GM18520 (cell line): ENCODE data around the gene TECTB.
"Not testable (repeated sequence)": the region's sequence is repeated elsewhere in the genome, so short reads cannot be mapped to it uniquely, and the experiment has no call there.

ENCODE experiments used
- ATAC-seq: cut with Tn5 transposase; IDR thresholded peaks from one replicate; pipeline ENCODE4 v1.9.1; 2021; ENCODE audit not compliant: unreplicated experiment

Gene TECTB

DNA sequence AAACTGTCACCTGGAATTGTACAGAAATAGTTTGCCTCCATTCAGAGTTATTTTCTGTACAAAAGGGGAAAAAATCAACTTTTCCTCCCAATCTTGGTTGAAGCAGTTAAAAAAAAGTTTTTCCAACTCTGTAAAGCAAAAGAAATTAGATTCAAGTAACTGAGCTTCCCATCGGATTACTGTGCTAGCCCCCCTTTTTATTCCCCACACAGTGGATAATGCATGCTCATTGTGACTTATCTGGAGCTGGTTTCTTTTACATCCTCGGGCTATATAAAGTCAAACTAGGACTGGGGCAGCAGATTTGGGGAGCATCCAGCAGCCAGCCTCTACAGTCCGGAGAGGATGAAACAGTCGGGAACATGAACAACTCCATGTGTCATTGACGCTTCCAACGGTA, at the start of gene TECTB:
TECTB (plus strand) TSS at position 301 of the 400 bp plus-strand sequence. CDS start 335 bp downstream, outside the sequence.
- no peak for ATAC-seq

DNA sequence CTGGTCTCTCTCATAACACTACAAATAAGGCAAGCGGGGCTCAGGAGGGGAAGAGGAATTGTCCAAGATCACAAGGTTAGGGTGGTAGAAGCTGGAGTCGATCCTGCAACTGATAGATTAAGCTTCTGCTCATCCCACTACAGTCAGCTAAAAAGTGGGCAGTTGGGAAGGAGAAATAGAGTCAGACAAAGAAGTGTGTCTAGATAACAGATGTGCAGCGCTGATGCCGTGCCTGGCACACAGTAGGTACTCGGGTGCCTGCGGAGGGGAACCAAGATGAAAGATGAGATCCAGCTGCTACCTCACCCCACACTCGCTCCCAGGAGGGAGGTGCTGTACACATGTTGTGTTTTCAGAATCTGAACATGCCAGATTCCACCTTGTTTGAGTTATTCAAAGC, 48.1 kb upstream of the TECTB start:
- no peak for ATAC-seq

DNA sequence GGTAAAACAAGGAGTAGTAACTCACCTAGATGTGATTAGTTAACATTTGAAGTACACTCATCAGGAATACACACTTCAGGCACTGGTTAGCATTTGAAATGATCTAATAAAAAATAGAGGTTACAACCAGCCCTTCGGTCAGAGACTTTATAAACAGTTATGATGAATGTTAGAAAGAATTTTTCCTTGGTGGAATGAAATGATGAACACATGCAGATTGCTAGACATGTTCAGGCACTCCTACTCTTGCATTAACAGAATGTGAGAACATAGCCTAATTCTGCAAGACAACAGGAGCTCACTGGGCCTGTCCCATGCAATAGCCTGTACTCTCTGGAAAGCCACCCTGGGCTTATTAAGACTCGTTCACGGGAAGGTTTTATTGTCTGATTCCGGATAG, 47.3 kb upstream of the TECTB start:
- ATAC-seq: no peak

DNA sequence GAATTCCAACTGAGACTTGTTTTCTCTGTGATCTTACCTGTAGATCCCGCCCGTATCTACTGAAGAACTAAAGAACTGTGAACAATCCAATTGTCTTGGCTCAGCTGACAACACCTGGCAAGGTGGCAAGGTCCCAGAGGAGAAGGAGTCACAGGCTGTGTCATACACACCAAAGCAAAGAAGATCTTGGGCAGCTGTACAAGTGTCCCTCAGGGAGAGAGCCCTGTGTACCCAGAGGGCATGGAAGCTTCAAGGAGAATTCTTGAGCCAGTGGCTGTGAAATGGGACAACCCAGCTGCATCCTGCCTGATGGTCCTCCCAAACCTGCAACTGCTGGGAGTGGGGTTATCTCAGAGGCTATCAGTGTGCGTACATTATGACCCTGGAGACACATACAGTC, 46.7 kb upstream of the TECTB start:
- ATAC-seq: no peak

DNA sequence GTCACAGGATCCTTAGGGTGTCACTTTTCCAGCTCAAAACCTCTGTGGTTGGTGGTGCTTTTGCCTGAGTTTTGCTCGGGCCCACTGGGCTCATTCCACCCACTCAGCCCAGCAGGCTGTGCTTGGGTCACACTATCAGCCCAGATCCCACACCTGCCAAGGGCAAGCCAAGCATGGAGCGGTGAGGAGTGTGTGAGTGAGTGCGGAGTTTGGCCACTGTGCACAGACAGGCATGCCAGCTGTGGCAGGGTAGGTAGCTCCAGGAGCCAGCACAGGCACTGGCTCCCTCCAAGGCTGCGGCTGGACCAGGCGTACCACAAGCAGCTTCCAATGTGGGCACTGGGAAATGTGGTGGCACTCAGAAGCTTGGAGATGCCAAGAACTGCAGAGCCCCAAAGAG, 43.9 kb upstream of the TECTB start:
- ATAC-seq: no peak

DNA sequence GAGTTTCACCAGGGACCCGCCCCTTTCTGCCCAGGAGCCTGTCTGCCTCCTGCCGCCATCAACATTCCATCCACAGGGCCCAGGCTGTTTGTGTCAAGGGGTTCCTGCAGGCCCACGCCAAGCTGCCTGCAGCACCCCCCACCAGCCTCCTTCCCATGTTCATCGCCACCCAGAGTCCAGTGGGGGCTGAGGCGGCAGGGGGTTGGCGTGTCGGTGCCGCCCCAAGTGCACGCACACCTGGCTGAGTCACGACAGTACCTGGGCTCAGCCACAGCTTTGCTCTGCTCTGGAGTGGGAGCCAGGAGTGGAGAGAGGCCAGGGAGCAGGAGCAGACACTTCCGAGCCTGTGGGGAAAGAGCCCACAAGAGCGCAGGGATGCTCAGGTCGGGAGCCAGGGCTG, 42.8 kb upstream of the TECTB start:
- ATAC-seq: no peak

DNA sequence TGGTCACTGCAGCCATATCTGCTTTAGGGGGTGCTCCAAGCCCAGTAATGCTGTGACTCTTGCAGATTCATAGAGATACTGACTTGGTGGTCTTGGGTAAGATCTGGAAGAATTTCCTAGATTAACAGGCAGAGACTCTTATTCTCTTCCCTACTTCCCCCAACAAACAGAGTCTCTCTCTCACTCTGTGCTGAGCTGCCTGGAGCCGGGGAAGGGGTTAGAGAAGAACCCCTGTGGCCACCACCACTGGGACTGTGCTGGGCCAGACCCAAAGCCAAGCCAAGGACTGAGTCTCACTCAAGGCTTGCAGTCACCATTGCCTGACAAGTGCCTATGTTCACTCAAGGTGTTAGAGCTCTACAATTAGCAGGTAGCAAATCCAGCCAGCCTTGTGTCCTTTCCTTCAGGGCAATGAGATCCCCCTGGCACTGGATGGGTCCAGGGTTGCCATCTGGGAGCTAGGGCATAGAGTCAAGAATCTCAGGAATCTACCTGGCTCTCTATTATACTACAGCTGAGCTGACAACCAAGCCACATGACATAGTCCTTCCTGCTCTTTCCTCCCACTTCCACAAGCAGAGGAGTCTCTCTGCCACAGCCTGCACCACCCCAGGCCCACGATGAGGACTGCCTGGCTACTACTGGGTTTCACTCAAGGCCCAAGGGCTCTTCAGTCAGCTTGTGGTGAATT, 41.4 kb upstream of the TECTB start:
- no peak for ATAC-seq

DNA sequence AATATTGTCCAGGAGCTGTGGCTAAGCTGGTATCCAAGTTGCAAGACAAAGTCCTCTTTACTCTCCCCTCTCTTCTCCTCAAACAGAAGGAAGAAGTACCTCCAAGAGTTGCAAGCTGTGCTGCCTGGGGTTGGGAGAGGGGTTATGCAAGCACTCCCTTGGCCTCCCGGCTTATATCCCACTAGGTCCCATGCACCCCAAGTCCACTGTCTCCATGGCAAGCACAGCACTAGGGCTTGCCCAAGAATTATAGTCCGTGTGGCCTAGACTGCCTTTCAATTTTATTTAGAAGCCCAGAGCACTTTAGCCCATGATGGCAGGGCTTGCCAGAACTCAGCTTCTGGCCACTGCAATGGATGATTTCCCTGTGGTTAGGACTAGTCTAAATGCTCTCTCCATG, 40.4 kb upstream of the TECTB start:
- ATAC-seq: no peak

DNA sequence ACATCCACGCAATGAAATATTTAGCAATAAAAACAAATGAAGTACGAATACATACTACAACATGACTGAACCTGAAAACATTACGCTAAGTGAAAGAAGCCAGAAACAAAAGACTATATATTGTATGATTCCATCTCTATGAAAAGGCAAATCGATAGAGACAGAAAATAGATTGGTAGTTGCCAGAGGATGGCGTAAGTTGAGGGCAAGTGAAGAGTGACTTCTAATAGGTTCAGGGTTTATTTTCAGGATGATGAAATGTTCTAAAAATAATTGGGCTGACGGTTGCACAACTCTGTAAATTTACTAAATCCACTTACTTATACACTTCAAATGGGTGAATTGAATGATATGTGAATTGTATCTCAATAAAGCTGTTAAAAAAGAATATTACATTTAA, 39.5 kb upstream of the TECTB start:
- no peak for ATAC-seq

DNA sequence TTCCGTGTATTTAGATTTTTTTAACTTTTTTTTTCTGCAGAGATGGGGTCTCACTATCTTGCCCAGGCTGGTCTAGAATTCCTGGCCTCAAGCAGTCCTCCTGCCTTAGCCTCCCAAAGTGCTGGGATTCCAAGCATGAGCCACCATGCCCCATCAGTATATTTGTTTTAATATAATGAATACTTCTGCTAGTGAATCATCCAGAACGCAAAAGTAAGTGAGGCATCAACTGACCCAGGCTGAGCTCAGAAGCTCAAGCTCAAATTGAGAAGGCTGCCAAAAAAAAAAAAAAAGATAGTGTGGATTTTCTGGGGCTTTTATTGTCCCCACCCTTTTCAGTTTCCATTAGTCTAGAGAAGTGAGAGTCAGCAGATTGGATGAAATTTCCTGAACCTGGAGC, 39.0 kb upstream of the TECTB start:
- ATAC-seq: no peak

DNA sequence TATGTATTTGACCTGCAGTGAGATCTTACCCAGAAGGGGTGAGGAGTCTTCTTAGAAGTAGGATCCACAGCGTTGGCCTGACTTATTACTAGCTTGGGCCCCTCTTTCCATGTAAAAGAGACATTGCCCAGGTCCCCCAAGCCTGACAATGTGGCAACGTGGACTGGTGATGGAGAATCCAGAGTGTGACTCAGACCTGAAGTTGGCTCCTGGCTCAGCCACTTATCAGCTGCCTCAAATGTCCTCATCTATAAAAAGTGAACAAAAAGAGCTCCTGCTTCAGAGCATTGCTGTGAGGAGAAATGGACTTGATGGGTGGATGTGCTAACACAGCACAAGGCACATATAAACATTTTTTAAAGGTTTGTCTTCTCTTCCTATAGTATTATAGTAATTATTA, 35.4 kb upstream of the TECTB start:
- no peak for ATAC-seq

DNA sequence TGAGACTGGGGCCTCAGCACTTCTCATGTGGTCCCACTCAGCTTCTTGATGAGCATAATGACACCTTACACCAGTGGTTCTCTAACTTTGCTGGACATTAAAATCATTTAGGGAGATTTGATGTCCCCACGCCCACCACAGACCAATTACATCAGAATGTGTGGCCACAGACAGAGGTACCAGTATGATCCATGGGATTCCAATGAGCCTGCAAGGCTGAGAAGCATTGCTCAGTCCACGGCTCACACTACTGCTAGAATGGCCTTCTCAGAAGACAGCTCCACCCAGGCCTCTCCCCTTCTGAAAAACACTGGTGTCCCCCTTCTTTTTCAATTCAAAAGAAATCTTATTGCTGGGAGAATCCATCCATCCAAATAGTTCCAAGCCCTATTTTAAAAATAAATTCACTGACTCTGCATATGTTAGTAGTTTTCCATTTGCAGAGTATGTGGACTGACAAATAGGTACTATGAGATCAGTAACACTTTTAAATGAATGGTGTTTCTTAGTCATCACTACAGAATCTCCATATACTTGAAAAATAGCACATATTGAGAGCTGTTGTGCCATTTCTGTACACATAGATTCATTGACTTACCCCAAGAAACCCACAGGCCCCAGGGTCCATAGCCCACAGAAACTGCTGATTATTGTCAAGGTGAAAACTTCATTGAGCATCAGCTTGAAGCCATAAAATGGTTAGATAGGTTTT, 34.5 kb upstream of the TECTB start:
- ATAC-seq: no peak

DNA sequence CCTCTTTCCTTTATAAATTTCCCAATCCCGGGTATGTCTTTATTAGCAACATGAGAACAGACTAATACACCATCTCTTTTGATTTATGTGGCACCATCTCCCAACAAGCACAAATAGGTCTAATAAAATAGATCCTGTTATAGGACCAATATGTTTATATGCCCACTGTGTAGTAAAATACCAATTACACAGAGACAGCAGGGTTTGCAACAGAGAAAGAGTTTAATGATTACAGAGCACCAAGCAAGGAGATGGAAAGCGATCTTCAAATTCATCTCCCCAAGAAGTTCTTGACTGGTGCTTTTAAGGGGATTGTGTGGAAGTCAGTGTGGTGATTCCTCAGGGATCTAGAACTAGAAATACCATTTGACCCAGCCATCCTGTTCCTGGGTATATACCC, 33.5 kb upstream of the TECTB start:
- ATAC-seq: no peak

DNA sequence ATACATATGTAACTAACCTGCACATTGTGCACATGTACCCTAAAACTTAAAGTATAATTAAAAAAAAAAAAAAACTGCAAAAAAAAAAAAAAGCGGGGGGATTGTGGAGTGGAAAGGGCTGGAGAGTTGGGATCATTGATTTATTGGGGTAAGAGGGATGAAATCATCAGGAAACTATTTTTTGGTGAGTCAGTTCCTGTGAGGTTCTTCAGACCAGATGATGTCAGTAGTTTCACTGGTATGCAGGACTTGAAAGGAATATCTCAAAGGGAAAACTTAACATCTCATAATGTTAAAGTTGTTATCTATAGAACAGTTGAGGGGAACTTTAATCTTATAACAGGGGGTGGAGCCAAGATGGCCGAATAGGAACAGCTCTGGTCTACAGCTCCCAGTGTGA, 32.6 kb upstream of the TECTB start:
- ATAC-seq: no peak

DNA sequence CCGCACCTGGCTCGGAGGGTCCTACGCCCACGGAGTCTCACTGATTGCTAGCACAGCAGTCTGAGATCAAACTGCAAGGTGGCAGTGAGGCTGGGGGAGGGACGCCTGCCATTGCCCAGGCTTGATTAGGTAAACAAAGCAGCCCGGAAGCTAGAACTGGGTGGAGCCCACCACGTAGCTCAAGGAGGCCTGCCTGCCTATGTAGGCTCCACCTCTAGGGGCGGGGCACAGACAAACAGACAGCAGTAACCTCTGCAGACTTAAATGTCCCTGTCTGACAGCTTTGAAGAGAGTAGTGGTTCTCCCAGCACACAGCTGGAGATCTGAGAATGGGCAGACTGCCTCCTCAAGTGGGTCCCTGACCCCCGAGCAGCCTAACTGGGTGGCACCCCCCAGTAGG, 32.0 kb upstream of the TECTB start:
- not testable (repeated sequence) for ATAC-seq

DNA sequence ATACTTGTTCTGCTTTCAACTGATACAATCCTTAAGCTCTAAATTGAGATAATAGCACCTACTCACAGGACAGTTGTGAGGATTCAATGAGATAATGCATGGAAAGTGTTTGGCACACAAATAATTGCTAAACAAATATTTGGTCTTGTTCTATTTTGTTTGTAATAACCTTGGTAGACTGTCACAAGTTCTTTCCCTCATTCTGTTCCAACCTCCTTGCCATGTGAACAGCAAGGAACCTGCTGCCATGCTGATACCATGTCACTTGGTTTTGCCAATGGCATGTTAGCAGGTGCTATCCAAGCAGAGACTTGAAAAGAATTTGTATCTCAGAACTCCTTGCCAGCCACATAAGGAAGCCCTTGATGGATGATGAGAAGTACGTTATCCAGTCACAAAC, 24.8 kb upstream of the TECTB start:
- no peak for ATAC-seq

DNA sequence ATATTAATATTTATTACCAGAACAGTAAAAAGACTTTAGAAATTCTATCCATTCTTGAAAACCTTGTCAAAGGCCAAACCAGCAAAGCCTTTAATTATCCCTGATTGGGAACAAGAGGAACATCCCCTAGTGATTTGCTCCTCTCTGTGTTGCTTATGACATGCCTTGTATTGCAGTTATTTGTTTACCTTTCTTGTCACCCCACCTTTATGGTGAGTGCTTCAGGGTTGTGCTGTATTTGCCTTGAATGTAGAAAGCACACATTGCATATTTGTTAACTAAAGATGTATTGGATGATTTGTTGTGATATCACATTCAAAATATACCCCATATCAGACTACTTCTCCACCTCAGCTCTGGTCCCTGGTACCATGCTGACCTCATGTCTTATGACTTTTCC, 23.5 kb upstream of the TECTB start:
- no peak for ATAC-seq

DNA sequence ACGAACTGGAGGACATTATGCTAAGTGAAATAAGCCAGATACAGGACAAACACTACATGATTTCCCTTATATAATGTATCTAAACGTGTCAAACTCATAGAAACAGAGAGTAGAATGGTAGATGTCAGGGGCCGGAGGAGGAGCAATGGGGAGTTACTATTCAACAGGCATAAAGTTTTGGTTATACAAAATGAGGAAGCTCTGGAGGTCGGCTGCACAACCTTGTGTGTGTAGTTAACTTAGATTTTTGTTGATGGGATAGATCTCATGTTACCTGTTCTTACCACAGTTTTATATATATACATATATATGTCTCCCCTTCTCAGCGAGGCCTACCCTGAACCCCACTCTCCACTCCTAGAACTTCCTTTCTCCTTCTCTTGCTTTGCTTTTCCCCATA, 22.4 kb upstream of the TECTB start:
- no peak for ATAC-seq

DNA sequence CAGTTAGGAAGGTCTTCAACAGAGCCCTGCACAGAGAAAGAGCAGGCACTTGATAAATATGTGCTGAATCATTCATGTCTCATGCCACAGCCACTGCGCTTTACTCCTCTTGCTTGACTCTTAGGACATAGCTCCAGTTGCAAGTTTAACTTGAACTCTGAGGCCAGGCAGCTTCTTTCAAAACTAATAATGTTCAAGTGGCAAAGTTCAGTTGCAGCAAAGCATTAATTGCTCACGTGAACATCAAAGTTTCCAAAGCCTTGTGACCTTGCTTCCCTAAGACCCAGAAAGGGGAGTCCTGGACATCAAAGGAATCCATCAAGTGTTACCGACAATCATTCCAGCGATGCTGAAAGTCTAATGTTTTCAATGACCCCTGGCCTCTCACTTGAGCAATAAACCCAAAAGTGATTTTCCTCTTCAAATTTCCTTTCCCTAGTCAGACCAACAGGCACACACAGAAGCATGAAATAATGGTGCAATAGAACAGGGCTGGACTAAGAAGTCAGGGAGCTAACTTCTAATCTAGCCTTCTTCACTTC, 21.8 kb upstream of the TECTB start:
- no peak for ATAC-seq

DNA sequence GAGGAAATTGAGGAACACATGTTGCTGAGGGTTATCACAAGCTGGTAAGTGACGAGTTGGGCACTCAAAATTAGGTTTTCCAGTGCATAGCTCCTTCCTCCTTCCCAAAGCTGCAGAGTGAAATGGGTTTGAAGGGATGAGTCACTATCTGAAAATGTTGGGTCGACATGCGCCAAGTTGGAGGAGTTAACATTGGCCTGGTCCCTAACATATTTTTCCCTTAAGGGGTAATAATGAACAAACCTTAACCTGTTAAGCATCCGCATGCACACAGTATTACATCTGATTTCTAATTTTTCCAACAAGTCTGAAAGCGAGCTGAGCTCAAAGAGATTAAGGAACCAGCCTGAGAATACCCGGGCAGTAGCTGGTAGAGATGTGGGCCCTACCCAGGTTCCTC, 20.7 kb upstream of the TECTB start:
- ATAC-seq: no peak

DNA sequence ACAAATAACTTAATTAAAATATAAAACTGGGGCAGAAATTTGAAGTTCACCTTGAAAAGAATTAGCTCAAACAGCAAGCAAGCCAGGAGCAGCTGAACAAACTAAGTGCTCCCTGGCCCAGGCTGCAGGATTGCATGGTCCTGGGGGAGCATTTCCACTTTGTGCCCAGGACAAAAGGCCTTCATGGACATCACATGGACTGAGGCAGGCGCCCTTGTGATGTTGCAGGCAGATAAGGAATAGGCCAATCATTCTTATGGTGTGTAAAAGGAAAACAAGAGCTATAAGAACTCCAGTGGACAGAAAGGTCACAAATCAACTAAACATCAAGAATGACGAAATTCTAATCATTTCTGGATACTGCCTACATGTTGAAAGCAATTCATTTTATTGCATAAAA, 17.5 kb upstream of the TECTB start:
- ATAC-seq: no peak

DNA sequence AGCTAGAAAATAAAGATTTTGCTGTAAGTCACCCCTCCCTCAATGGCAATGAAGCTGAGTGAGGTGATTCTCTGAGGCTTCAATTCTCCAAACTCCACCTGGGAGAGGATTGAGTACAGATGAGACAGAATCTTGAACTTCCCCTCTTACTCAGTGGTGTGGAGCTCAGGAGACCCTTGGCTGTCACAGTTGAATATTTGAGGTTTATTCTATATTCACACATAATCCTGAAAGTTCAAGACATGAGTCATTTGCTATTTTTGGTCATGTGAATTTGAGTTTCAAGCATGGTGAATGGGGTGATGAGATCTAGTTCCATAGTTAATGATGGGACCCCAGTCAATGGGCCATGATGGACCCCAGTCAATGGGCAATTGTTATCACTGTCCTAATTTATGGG, 13.9 kb upstream of the TECTB start:
- no peak for ATAC-seq

DNA sequence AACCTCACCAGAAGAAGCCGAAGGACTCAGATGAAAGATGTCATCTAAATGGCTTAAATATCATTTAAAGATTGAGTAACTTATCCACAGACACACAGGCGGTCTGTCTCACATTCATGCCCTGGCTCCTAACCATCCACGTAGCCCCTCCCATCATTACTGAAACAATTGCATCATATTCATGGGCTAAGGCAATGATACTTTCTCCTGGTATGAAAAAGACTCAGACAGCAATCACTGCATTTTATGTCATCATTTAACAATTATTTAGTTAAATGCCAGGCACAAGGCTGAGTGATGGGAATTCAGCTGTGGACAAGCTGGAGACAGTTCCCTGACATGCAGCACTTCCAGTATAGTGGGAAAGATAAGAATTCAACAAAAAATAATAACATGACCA, 11.2 kb upstream of the TECTB start:
- no peak for ATAC-seq
